Activated CD4-positive, alpha-beta T cell treated with anti-CD3 and anti-CD28 coated beads, Interleukin-10, Interleukin-2, amounts not matched to agents 100 ng/mL and 50 ng/mL, durations not matched to agents 16 hours and 8 hours (primary cell): Measurements from ENCODE around the gene POT1.

Experiments used
- DNase-seq: peaks from one replicate; pipeline ENCODE4 v3.0.0-alpha.2; 2020

The POT1 gene

GRCh38 chr7:124801330-124801895 lies 128.2 kb downstream of the POT1 start:
- no peak for DNase-seq

- no peak for DNase-seq
These were observed 129.2 kb downstream of the POT1 start for GRCh38 chr7:124800386-124800785.

- no peak for DNase-seq
These were observed 130.2 kb downstream of the POT1 start for GRCh38 chr7:124799448-124799847.

GRCh38 chr7:124796771-124797170 lies 132.9 kb downstream of the POT1 start:
- DNase-seq = no peak

GRCh38 chr7:124792696-124793095 lies 136.9 kb downstream of the POT1 start:
- no peak for DNase-seq

DNA sequence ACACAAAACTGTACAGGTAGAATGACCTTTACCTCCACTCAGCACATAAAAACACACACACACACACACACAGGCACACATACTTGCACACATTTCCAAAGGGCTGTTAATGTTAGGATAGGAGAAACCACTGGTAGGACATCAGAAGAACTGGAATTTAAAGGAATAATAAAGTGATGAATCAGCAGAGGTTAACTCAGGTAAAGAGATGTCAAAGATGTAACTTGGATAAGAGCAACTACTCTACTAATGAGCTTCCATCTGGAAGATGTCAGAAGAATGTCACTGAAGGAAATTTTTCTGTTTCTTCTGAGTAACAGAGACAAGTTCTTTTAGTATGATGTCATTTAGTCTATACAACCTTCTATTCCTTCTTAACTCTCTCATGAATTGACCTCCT lies 137.6 kb downstream of the POT1 start:
- DNase-seq = no peak

- DNase-seq = no peak
These were observed 138.2 kb downstream of the POT1 start for GRCh38 chr7:124791426-124791825.

DNA sequence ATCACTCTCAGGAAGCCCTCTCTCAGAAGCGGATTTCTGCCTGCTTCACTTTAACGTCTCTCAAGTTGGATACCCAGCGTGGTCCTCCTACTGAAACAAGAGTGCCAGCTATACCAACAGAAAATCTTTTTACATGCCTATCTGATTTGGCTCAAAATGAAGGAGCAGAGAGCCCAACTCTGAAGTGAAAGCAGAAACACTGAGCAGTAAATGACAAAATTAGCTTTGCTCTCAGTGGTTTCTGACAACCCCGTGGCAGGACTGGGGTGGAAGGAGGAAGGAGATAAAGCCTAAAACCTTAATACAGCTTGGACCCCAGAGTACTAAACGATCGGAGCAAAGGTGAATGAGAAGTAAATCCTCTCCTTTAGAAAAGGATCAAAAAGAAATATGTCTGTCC lies 139.0 kb downstream of the POT1 start:
- no peak for DNase-seq

- no peak for DNase-seq
These were observed 143.6 kb downstream of the POT1 start for GRCh38 chr7:124785994-124786393.

- DNase-seq = peak; percentile 36
These were observed 144.5 kb downstream of the POT1 start for GRCh38 chr7:124784879-124785818.

DNA sequence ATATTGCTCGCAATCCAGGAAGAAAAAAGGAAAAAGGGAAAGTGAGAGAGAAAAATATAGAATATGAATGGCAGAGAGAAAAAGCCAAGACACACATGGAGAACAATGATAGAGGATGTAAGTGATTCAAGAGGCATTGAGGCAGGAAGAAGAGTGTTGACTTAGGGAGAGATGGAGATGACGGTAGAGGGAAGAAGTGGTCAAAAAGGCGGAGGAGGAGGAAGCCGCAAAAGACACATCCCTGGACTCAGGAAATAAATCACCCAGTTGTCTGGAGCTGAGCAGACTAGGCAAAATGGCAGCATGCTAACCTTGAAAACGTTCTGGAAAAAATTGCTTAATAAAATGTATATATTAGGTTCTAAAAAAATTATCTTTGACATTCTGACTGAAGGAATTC lies 146.4 kb downstream of the POT1 start:
- no peak for DNase-seq

DNA sequence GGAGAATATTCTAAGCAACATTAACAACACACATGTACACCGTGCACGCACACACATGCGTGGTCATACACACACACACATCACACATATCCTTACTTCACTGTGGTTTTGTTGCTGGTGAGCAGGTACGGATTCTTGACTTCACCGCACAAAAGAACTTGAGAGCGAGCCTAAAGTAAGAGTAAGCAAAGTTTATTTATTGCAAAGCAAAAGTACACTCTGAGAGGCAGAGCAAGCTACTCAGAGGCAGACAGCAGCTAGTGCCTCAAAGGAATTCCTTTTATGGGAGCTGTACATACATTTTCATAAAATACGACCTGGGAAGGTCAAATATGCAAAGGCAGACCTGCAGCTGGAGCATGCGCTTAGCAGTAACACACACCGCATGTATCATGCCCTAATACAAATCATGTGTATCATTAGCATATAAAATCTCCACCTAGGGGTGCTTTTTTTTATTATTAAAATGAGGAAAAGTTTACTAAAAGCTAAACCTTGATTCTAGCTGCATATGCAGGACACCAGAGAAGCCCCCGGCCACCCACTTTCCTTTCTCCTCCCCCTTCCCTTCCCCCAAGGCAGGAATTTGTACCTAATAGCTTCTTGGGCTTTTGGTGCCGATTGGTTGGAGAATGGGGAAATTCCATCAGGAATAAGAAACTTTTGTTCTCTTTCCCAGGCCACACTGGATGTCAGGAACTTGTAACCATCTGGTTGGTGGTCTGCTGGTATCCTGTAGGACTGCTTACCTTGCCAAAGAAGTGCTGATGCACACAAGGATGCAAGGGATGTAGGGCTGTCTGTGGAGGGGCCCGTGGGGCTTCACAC lies 147.5 kb downstream of the POT1 start:
- no peak for DNase-seq

DNA sequence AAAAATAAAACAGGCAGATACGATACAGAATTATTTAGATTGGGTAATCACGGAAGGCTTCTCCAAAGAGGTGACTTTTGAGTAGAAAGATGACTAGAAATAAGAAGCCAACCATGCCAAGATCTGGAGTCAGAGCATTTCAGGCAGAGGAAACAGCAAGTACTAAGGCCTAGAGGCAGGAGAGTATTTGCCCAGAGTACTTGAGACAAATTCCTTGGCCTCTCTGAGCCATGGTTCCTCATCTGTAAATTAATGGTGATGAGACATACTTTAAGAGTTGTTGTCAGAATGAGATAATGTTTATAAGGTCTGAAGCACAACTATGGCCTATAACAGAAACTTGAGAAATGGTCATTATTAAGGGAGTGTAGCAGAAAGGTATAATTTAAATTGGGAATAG lies 148.2 kb downstream of the POT1 start:
- no peak for DNase-seq

DNA sequence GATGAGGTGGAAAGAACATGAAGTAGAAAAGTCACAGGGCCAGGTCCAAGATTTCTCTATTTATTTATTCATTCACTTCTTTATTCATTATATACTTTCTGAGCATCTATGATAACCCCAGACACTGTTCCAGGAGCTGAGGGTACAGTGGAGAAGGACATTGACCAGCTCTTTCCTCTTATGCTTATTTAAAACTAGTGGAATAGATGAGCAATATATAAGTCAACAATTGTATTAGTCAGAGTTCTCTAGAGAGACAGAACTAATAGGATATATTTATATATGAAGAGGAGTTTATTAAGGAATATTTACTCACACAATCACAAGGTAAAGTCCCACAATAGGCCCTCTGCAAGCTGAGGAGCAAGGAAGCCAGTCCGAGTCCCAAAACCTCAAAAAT lies 149.0 kb downstream of the POT1 start:
- DNase-seq = no peak

DNA sequence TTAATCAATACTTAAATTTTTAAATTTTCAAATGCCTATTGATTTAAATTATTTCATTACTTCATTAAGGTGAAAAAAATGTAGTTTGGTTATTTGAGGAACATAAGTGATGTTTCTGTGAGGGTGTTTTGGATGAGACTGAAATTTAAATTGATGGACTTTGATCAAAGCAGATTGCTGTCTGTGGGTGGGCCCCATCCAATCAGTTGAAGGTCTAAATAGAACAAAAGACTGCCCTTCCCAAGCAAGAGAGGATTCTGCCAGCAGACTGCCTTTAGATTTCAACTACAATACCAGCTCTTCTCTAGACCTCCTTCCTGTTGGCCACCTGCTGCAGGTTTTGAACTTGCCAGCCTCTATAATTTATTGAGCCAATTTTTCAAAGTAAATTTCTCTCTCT lies 149.6 kb downstream of the POT1 start:
- DNase-seq = no peak

DNA sequence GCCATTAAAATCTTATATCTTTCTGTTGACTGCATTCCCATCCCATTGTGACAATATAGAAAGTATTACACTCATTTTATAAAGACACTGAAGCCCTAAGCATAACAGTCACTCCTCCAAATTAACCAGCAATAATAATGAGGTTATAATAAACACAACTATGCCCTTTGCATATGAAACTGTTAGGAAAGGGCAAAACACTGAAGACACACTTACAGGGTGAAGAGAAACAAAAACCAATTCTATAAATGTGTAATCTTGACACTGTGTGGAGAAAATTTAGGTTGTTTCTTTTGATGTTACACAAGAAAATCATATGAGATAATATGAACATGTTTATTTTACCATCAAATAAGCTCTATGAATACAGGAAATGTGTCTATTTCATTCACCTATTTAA lies 150.0 kb downstream of the POT1 start:
- DNase-seq = no peak

- DNase-seq = no peak
These were observed 150.4 kb downstream of the POT1 start for GRCh38 chr7:124779194-124779593.

- no peak for DNase-seq
These were observed 152.4 kb downstream of the POT1 start for GRCh38 chr7:124777268-124777667.

GRCh38 chr7:124776153-124776552 lies 153.5 kb downstream of the POT1 start:
- DNase-seq = no peak

DNA sequence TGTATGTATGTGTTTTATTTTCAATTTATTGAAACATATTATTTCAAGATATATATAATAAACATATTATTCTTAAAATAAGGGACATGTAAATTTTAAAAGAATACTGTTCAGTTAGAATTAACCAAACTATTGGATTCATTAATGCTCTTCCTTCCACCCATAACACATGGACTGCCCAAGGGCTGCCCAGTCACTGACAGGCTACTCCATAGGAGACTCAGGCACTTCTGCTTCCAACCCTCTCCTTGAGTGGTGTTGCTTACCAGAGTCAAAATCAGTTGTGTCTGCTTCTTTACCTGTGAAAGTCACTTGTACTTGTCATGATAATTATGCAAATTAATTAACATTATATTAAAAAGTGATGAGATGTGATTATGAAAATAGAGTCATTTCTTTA lies 154.2 kb downstream of the POT1 start:
- no peak for DNase-seq

DNA sequence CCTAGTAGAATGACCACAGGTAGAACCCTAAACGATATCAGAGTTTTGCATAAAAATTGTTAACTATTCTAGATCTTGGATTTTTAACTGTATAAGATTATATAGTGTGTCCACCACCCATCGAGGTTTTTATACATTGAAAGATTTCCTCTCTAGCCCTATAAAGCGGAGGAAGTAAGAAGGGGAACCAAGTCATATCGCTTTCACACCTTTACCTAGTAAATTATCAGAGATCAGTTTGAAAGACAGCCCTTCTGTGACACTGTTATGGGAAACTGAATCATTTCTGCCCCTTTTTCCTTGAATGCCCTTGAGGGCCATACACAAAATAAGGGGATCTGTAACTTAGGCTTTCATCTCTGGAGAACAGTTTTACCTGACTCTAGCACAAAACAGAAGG lies 155.7 kb downstream of the POT1 start:
- no peak for DNase-seq

DNA sequence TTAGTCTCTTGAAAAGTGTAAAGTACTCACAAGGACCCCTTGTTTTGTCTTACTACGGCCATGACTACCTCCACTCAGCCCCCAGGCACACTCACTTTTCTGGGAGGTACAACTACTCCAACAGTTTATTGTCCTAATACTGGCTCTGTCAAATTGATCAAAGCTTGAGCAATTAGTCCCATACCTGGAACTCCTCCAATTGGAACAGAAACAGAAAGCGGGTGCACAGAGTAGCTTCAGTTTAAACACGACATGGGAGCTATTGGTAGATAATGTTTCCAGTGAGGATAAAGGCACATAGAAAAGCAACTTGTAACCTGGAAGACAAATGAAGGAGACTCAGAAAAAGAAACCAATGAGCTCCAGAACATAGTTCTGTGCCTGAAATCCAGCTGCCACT lies 156.3 kb downstream of the POT1 start:
- DNase-seq = no peak
